ENCODE data around the gene MARCO. TPM values are rescaled to one million over a fixed set of nuclear protein-coding genes. Genes with fewer than 3 reads are reported as not detected.

MARCO gene
- polyA plus RNA-seq, 1 of the 3 experiments (the other 2 are of a cell fraction), result not detected

DNA sequence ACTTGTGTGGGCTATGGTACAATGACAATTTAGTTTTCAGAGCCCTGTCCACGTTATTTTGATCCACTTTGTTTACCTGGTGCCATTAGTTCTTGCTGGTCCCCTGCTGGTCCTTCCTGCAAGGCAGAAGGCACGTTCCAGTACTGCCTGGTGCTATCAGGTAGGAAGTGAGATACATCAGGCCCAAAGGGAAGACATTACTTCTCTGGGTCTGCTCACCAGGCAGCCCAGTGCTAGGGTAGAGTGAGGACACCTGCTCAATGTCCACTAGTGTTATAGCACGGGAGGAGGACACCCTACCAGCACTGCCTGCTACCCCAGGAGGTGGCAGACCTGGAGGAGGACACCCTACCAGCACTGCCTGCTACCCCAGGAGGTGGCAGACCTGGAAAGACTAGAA is 23.7 kb downstream of the MARCO start (continued):
- TF ChIP-seq, protein P1, sequence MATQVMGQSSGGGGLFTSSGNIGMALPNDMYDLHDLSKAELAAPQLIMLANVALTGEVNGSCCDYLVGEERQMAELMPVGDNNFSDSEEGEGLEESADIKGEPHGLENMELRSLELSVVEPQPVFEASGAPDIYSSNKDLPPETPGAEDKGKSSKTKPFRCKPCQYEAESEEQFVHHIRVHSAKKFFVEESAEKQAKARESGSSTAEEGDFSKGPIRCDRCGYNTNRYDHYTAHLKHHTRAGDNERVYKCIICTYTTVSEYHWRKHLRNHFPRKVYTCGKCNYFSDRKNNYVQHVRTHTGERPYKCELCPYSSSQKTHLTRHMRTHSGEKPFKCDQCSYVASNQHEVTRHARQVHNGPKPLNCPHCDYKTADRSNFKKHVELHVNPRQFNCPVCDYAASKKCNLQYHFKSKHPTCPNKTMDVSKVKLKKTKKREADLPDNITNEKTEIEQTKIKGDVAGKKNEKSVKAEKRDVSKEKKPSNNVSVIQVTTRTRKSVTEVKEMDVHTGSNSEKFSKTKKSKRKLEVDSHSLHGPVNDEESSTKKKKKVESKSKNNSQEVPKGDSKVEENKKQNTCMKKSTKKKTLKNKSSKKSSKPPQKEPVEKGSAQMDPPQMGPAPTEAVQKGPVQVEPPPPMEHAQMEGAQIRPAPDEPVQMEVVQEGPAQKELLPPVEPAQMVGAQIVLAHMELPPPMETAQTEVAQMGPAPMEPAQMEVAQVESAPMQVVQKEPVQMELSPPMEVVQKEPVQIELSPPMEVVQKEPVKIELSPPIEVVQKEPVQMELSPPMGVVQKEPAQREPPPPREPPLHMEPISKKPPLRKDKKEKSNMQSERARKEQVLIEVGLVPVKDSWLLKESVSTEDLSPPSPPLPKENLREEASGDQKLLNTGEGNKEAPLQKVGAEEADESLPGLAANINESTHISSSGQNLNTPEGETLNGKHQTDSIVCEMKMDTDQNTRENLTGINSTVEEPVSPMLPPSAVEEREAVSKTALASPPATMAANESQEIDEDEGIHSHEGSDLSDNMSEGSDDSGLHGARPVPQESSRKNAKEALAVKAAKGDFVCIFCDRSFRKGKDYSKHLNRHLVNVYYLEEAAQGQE (IDR thresholded peaks at IDR 0.05; ENCODE audit: low read depth, low read length), result no peak
- TF ChIP-seq, protein P2, sequence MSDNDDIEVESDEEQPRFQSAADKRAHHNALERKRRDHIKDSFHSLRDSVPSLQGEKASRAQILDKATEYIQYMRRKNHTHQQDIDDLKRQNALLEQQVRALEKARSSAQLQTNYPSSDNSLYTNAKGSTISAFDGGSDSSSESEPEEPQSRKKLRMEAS (IDR thresholded peaks at IDR 0.05; ENCODE audit: low read depth), result no peak
- no peak for TF ChIP-seq GATA2 (CRISPR knock-in tag; IDR thresholded peaks at IDR 0.05)
- TF ChIP-seq RXRA (IDR thresholded peaks at IDR 0.05; ENCODE audit: borderline replicate concordance, low read depth), result no peak
- no peak for TF ChIP-seq RFX5 (IDR thresholded peaks at IDR 0.05; ENCODE audit: low read length)
- TF ChIP-seq MEF2A (IDR thresholded peaks at IDR 0.05; ENCODE audit: borderline replicate concordance, low read depth), result no peak

DNA sequence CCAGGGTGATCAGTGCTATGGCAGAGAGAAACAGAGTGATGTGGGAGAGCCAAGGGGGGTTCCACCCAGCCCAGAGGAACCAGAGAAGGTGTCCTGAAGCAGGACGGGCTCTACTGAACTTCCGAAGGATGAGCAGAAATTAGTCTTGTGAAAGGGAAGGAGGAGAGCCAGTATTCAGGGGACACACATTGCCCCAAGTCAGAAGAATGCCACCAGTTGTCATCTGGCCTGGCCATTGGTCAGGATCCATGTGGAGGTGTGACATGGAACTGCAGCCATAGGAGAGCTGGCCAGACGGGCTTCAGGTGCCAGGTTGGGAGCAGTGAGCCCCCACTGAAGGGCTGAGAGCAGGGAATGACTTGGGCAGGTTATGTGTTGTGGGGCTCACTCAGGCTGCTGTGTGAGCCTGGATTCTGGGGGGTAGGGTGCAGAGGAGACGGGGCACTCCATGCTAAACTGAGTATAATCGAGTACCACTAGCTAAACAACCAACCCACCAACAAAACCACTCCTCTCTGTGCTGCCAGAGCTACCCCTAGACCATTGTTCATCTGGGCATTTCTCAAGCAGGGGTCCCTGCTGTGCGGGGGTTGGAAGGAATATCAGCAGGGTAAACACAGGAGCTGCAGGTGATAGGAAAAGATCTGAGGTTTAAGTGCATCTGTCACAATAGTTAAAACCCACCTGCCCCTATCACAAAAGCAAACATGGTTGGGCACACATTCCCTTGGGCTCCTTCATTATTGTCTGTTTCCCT is 25.3 kb downstream of the MARCO start:
- Histone ChIP-seq H4K20me1 (ENCODE audit: insufficient read depth) (no peaks in the 10 kb centered on the region), H3K79me2 (ENCODE audit: insufficient read depth) (no peaks in the 10 kb centered on the region), H3K9me3 (no peaks in the 10 kb centered on the region), H3K4me2 (no peak overlapping the region), H3K9me2 (no peaks in the 10 kb centered on the region), H3F3A (replicated peaks; ENCODE audit: insufficient read depth) (no peaks in the 10 kb centered on the region), H2AFZ (ENCODE audit: low read depth) (no peak overlapping the region), H3K4me1 (ENCODE audit: control insufficient read depth in 1 of 2, insufficient read depth in 2 of 2, low read depth in 1 of 2, low read length in 1 of 2) (no peaks in the 10 kb centered on the region), H3K36me3 (replicated peaks in 1 of 2; ENCODE audit: control insufficient read depth in 1 of 2, insufficient read depth in 2 of 2, low read length in 1 of 2) (no peaks in the 10 kb centered on the region), H3K4me3 (ENCODE audit: low read depth in 2 of 2, low read length in 1 of 2) (no peak overlapping the region), H3K27ac (ENCODE audit: low read depth in 2 of 2, low read length in 1 of 2) (no peak overlapping the region), H3K9ac (no peak overlapping the region), H3K27me3 (ENCODE audit: insufficient read depth) (no peaks in the 10 kb centered on the region; the same call in 1 of the 2 replicates)
- ChIA-PET POLR2A (no interaction called here), CTCF (interaction anchor here (1.3 kb wide), 1 partner anchor 11 kb away, joined by 3 read pairs; no protein-coding TSS in a partner anchor)
- WGBS (ENCODE audit: low lambda C conversion rate), result 11% methylated on average over 5 of the region's 6 CpGs
- no peak for DNase-seq
- TF ChIP-seq GABPA (IDR thresholded peaks at IDR 0.05; ENCODE audit: low read depth), result no peak
- TF ChIP-seq, protein P1 (IDR thresholded peaks at IDR 0.05; ENCODE audit: low read depth, low read length), result no peak
- TF ChIP-seq, protein P3, sequence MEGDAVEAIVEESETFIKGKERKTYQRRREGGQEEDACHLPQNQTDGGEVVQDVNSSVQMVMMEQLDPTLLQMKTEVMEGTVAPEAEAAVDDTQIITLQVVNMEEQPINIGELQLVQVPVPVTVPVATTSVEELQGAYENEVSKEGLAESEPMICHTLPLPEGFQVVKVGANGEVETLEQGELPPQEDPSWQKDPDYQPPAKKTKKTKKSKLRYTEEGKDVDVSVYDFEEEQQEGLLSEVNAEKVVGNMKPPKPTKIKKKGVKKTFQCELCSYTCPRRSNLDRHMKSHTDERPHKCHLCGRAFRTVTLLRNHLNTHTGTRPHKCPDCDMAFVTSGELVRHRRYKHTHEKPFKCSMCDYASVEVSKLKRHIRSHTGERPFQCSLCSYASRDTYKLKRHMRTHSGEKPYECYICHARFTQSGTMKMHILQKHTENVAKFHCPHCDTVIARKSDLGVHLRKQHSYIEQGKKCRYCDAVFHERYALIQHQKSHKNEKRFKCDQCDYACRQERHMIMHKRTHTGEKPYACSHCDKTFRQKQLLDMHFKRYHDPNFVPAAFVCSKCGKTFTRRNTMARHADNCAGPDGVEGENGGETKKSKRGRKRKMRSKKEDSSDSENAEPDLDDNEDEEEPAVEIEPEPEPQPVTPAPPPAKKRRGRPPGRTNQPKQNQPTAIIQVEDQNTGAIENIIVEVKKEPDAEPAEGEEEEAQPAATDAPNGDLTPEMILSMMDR (IDR thresholded peaks at IDR 0.05), result no peak
- TF ChIP-seq MEF2A (IDR thresholded peaks at IDR 0.05; ENCODE audit: borderline replicate concordance, low read depth), result no peak
- TF ChIP-seq EZH2phosphoT487 (IDR thresholded peaks at IDR 0.05; ENCODE audit: borderline replicate concordance, low read depth), result no peak
- TF ChIP-seq, protein P2 (IDR thresholded peaks at IDR 0.05; ENCODE audit: low read depth), result no peak
- no peak for TF ChIP-seq FOSL2 (IDR thresholded peaks at IDR 0.05; ENCODE audit: borderline replicate concordance, low read depth)
- TF ChIP-seq CHD2 (IDR thresholded peaks at IDR 0.05; ENCODE audit: low read length, partially characterized antibody), result no peak
- TF ChIP-seq NRF1 (IDR thresholded peaks at IDR 0.05; ENCODE audit: low read depth, low read length), result no peak
- TF ChIP-seq, protein P4, sequence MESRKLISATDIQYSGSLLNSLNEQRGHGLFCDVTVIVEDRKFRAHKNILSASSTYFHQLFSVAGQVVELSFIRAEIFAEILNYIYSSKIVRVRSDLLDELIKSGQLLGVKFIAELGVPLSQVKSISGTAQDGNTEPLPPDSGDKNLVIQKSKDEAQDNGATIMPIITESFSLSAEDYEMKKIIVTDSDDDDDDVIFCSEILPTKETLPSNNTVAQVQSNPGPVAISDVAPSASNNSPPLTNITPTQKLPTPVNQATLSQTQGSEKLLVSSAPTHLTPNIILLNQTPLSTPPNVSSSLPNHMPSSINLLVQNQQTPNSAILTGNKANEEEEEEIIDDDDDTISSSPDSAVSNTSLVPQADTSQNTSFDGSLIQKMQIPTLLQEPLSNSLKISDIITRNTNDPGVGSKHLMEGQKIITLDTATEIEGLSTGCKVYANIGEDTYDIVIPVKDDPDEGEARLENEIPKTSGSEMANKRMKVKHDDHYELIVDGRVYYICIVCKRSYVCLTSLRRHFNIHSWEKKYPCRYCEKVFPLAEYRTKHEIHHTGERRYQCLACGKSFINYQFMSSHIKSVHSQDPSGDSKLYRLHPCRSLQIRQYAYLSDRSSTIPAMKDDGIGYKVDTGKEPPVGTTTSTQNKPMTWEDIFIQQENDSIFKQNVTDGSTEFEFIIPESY (IDR thresholded peaks at IDR 0.05; ENCODE audit: borderline replicate concordance, low read depth), result no peak
- TF ChIP-seq MXI1 (IDR thresholded peaks at IDR 0.05; ENCODE audit: low read depth, low read length), result no peak
- TF ChIP-seq, protein P5, sequence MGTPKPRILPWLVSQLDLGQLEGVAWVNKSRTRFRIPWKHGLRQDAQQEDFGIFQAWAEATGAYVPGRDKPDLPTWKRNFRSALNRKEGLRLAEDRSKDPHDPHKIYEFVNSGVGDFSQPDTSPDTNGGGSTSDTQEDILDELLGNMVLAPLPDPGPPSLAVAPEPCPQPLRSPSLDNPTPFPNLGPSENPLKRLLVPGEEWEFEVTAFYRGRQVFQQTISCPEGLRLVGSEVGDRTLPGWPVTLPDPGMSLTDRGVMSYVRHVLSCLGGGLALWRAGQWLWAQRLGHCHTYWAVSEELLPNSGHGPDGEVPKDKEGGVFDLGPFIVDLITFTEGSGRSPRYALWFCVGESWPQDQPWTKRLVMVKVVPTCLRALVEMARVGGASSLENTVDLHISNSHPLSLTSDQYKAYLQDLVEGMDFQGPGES (IDR thresholded peaks at IDR 0.05; ENCODE audit: low read depth, low read length), result no peak

Data from SK-N-SH (cell line).